Neutrophil (primary cell): ENCODE results near the gene ZBTB17.

Experiments
- H3K27ac ChIP-seq: fragments of 200-600 bp; sonication (generic); 2 replicates; pipeline ENCODE4 v1.5.1; 2016; ENCODE audit warnings: mild to moderate bottlenecking, moderate library complexity
- H3K27me3 ChIP-seq: fragments of 200-600 bp; sonication (generic); 2 replicates; pipeline ENCODE4 v1.6.0; 2016; ENCODE audit warnings: mild to moderate bottlenecking
- H3K36me3 ChIP-seq: fragments of 200-600 bp; sonication (generic); 2 replicates; pipeline ENCODE4 v1.5.1; 2017
- H3K4me1 ChIP-seq, 2 experiments: fragments of 200-600 bp in 1 of 2; sonication (generic) in 1 of 2; 1 replicate in 1 of 2; 2 replicates in 1 of 2; pipeline versions ENCODE4 v1.5.1 to v1.6.1; 2013 to 2016; ENCODE audit warnings: low read depth in 1 of 2, low read length in 1 of 2, mild to moderate bottlenecking in 1 of 2, moderate library complexity in 1 of 2; ENCODE audit not compliant: control insufficient read depth in 1 of 2, insufficient read depth in 1 of 2
- H3K4me3 ChIP-seq, 2 experiments: fragments of 200-600 bp in 1 of 2; sonication (generic) in 1 of 2; 1 replicate in 1 of 2; 2 replicates in 1 of 2; pipeline ENCODE4 v1.5.1; 2013 to 2016; ENCODE audit warnings: low read depth in 1 of 2, low read length in 1 of 2, mild to moderate bottlenecking in 1 of 2, moderate library complexity in 1 of 2
- H3K9me3 ChIP-seq: fragments of 200-600 bp; sonication (generic); 2 replicates; pipeline ENCODE4 v1.5.1; 2016
- CTCF ChIP-seq: fragments of 200-600 bp; sonication (generic); IDR thresholded peaks from 2 replicates; pipeline ENCODE4 v1.5.1; 2016; ENCODE audit warnings: antibody characterized with exemption

Gene ZBTB17

GRCh38 chr1:15937146-15937545 lies 38.8 kb downstream of the ZBTB17 start:
- Histone ChIP-seq H3K27me3 (no peaks in the 10 kb centered on the region), H3K9me3 (no peaks in the 10 kb centered on the region), H3K27ac (peak overlapping the region; percentile 50), H3K4me3 (no peak overlapping the region), H3K36me3 (peaks cover 98% of the 10 kb centered on the region), H3K4me1 (no peaks in the 10 kb centered on the region)
- no peak for TF ChIP-seq CTCF

GRCh38 chr1:15936025-15936424 lies 39.9 kb downstream of the ZBTB17 start:
- H3K27me3 ChIP-seq: no peaks in the 10 kb centered on the region
- H3K4me3 ChIP-seq: no peak overlapping the region
- H3K9me3 ChIP-seq: no peaks in the 10 kb centered on the region
- no peak overlapping the region for H3K27ac ChIP-seq
- H3K4me1 ChIP-seq: no peaks in the 10 kb centered on the region
- peaks cover 98% of the 10 kb centered on the region for H3K36me3 ChIP-seq
- no peak for TF ChIP-seq CTCF

GRCh38 chr1:15935056-15935950 lies 40.6 kb downstream of the ZBTB17 start:
- H3K4me1 ChIP-seq: no peaks in the 10 kb centered on the region
- H3K27me3 ChIP-seq: no peaks in the 10 kb centered on the region
- H3K4me3 ChIP-seq: no peak overlapping the region
- no peak for TF ChIP-seq CTCF
- no peak overlapping the region for H3K27ac ChIP-seq
- peaks cover 98% of the 10 kb centered on the region for H3K36me3 ChIP-seq
- H3K9me3 ChIP-seq: no peaks in the 10 kb centered on the region

GRCh38 chr1:15934211-15935055 lies 41.5 kb downstream of the ZBTB17 start:
- Histone ChIP-seq H3K4me1 (no peaks in the 10 kb centered on the region), H3K27ac (no peak overlapping the region), H3K36me3 (peaks cover 98% of the 10 kb centered on the region), H3K27me3 (no peaks in the 10 kb centered on the region), H3K4me3 (no peak overlapping the region), H3K9me3 (peaks cover 4% of the 10 kb centered on the region)
- TF ChIP-seq CTCF: no peak

- peaks cover 98% of the 10 kb centered on the region for H3K36me3 ChIP-seq
- H3K27ac ChIP-seq: no peak overlapping the region
- TF ChIP-seq CTCF: no peak
- peaks cover 4% of the 10 kb centered on the region for H3K9me3 ChIP-seq
- no peak overlapping the region for H3K4me3 ChIP-seq
- no peaks in the 10 kb centered on the region for H3K27me3 ChIP-seq
- no peaks in the 10 kb centered on the region for H3K4me1 ChIP-seq
Measured at GRCh38 chr1:15933684-15934083, 42.2 kb downstream of the ZBTB17 start.
